Neural cell (in vitro differentiated cells): Measurements from ENCODE around the gene SMG6. TPM values are rescaled to one million over a fixed set of nuclear protein-coding genes. Genes with fewer than 3 reads are reported as not detected.

Experiments
- H2AFZ ChIP-seq: fragments of 200-600, 300-800 bp; sonication (generic), shearing (Covaris generic); 2 replicates; pipeline ENCODE4 v1.6.0; 2014; ENCODE audit warnings: low read depth, mild to moderate bottlenecking, antibody characterized with exemption, low read length, moderate library complexity
- H3F3A ChIP-seq: fragments of 200-600 bp; shearing (Covaris generic); 2 replicates; pipeline ENCODE4 v1.6.1; 2016; ENCODE audit warnings: mild to moderate bottlenecking, moderate library complexity, mixed read lengths, antibody characterized with exemption, low read length; ENCODE audit not compliant: insufficient read depth, poor library complexity, severe bottlenecking
- H3K27ac ChIP-seq: fragments of 200-600, 300-800 bp; sonication (generic), shearing (Covaris generic); 2 replicates; pipeline ENCODE4 v1.5.1; 2014; ENCODE audit warnings: mild to moderate bottlenecking, low read length, moderate library complexity
- H3K27me3 ChIP-seq: fragments of 300-800, 200-600 bp; sonication (generic), shearing (Covaris generic); 2 replicates; pipeline ENCODE4 v1.6.0; 2014; ENCODE audit warnings: mild to moderate bottlenecking, low read depth, low read length, moderate library complexity; ENCODE audit not compliant: insufficient read depth
- H3K36me3 ChIP-seq: fragments of 300-800, 200-600 bp; sonication (generic), shearing (Covaris generic); 2 replicates; pipeline ENCODE4 v1.5.1; 2014; ENCODE audit warnings: mild to moderate bottlenecking, antibody characterized with exemption, low read length, moderate library complexity; ENCODE audit not compliant: insufficient read depth
- H3K4me2 ChIP-seq: fragments of 300-800, 200-600 bp; sonication (generic), shearing (Covaris generic); 2 replicates; pipeline ENCODE4 v1.6.0; 2014; ENCODE audit warnings: mild to moderate bottlenecking, low read length
- H3K4me3 ChIP-seq: fragments of 300-800, 200-600 bp; sonication (generic), shearing (Covaris generic); 2 replicates; pipeline ENCODE4 v1.5.1; 2014; ENCODE audit warnings: mild to moderate bottlenecking, low read length, moderate library complexity
- H3K79me2 ChIP-seq: fragments of 200-600 bp; shearing (Covaris generic); replicated peaks from 2 replicates; pipeline ENCODE4 v1.6.0; 2014; ENCODE audit warnings: mild to moderate bottlenecking, low read length, moderate library complexity; ENCODE audit not compliant: insufficient read depth
- H3K9ac ChIP-seq: fragments of 300-800, 200-600 bp; sonication (generic), shearing (Covaris generic); 2 replicates; pipeline ENCODE4 v1.6.1; 2016; ENCODE audit warnings: mild to moderate bottlenecking, low read length, mixed read lengths
- H3K9me2 ChIP-seq: fragments of 200-600 bp; shearing (Covaris generic); 2 replicates; pipeline ENCODE4 v1.6.1; 2016; ENCODE audit warnings: mild to moderate bottlenecking, low read length, mixed read lengths; ENCODE audit not compliant: insufficient read depth
- H3K9me3 ChIP-seq: fragments of 200-600, 300-800 bp; sonication (generic), shearing (Covaris generic); 2 replicates; pipeline ENCODE4 v1.6.1; 2016; ENCODE audit warnings: mild to moderate bottlenecking, mixed run types, low read length, moderate library complexity, mixed read lengths
- H4K20me1 ChIP-seq: fragments of 200-600 bp; shearing (Covaris generic); 2 replicates; pipeline ENCODE4 v1.6.1; 2016; ENCODE audit warnings: mild to moderate bottlenecking, mixed run types; ENCODE audit not compliant: insufficient read depth
- EP300 ChIP-seq: fragments of 450-650 bp; conservative IDR thresholded peaks from 2 replicates; pipeline ENCODE4 v1.6.1; 2014; ENCODE audit warnings: antibody characterized with exemption, mild to moderate bottlenecking, moderate library complexity; ENCODE audit not compliant: poor library complexity, severe bottlenecking
- EZH2 ChIP-seq: fragments of 200-600, 300-800 bp; shearing (Covaris generic), sonication (generic); IDR thresholded peaks from 2 replicates; pipeline ENCODE4 v1.6.1; 2014; ENCODE audit warnings: antibody characterized with exemption, low read length, borderline replicate concordance, mild to moderate bottlenecking; ENCODE audit not compliant: insufficient read depth, poor library complexity, severe bottlenecking
- MXI1 ChIP-seq: fragments of 450-650 bp; conservative IDR thresholded peaks from 2 replicates; pipeline ENCODE4 v1.6.1; 2014; ENCODE audit warnings: antibody characterized with exemption, mild to moderate bottlenecking; ENCODE audit not compliant: poor library complexity, severe bottlenecking
- POLR2AphosphoS5 ChIP-seq: IDR thresholded peaks from 2 replicates; pipeline ENCODE4 v1.6.1; 2012
- RAD21 ChIP-seq: fragments of 450-650 bp; conservative IDR thresholded peaks from 2 replicates; pipeline ENCODE4 v1.6.1; 2014; ENCODE audit warnings: antibody characterized with exemption, mild to moderate bottlenecking, moderate library complexity
- SMC3 ChIP-seq: fragments of 450-650 bp; conservative IDR thresholded peaks from 2 replicates; pipeline ENCODE4 v1.6.1; 2014; ENCODE audit warnings: antibody characterized with exemption, mild to moderate bottlenecking, moderate library complexity; ENCODE audit not compliant: poor library complexity
- TAF1 ChIP-seq: IDR thresholded peaks from 2 replicates; pipeline ENCODE4 v1.6.1; 2012; ENCODE audit warnings: low read depth
- polyA plus RNA-seq: library from polyadenylated mRNA; depleted of rRNA; stranded (reverse); fragments of >200 nt; gene quantifications from 2 replicates; pipeline ENCODE4 v1.2.3, GENCODE V29; 2014
- TF ChIP-seq, protein P1 (sequence below): fragments of 450-650 bp; IDR thresholded peaks from 2 replicates; pipeline ENCODE4 v1.5.1; 2014; ENCODE audit warnings: antibody characterized with exemption, mild to moderate bottlenecking, moderate library complexity; ENCODE audit not compliant: poor library complexity, severe bottlenecking
- TF ChIP-seq, protein P2 (sequence below): IDR thresholded peaks from 2 replicates; pipeline ENCODE4 v1.6.1; 2012; ENCODE audit warnings: borderline replicate concordance

The SMG6 gene
- polyA plus RNA-seq, 1 donor from 2014 or later = 13.9 TPM

DNA sequence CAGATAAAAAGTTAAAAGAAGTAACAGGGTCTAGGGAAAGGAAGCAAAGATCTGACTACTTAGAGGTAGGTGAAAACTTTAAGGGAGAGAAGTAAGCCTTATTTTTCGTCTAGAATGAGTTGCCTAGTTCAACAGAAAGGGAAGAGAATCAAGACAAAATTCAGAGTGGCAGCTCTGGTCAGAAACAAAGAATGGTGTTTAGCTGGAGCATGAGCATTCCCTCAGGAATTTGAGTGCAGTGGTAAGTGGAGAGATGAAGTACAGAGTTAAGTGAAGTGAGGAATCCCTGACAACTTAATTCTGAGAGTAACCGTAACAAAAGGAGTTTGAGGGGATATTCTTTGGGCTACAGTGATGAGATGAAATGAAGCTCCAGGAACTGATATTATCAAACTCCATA lies 11.5 kb downstream of the SMG6 start:
- Histone ChIP-seq H3K79me2 (peaks cover 5% of the 10 kb centered on the region), H3K4me3 (no peak overlapping the region), H3K27ac (no peak overlapping the region), H3K36me3 (peaks cover 7% of the 10 kb centered on the region), H4K20me1 (no peaks in the 10 kb centered on the region), H2AFZ (no peak overlapping the region), H3K9ac (no peak overlapping the region), H3K9me3 (no peaks in the 10 kb centered on the region), H3F3A (no peaks in the 10 kb centered on the region), H3K4me2 (no peak overlapping the region), H3K9me2 (no peaks in the 10 kb centered on the region), H3K27me3 (no peaks in the 10 kb centered on the region)
- TF ChIP-seq TAF1 = no peak
- TF ChIP-seq SMC3 = no peak
- TF ChIP-seq RAD21 = no peak
- no peak for TF ChIP-seq EP300
- no peak for TF ChIP-seq POLR2AphosphoS5
- TF ChIP-seq, protein P1, sequence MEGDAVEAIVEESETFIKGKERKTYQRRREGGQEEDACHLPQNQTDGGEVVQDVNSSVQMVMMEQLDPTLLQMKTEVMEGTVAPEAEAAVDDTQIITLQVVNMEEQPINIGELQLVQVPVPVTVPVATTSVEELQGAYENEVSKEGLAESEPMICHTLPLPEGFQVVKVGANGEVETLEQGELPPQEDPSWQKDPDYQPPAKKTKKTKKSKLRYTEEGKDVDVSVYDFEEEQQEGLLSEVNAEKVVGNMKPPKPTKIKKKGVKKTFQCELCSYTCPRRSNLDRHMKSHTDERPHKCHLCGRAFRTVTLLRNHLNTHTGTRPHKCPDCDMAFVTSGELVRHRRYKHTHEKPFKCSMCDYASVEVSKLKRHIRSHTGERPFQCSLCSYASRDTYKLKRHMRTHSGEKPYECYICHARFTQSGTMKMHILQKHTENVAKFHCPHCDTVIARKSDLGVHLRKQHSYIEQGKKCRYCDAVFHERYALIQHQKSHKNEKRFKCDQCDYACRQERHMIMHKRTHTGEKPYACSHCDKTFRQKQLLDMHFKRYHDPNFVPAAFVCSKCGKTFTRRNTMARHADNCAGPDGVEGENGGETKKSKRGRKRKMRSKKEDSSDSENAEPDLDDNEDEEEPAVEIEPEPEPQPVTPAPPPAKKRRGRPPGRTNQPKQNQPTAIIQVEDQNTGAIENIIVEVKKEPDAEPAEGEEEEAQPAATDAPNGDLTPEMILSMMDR = no peak
- TF ChIP-seq EZH2 = no peak

DNA sequence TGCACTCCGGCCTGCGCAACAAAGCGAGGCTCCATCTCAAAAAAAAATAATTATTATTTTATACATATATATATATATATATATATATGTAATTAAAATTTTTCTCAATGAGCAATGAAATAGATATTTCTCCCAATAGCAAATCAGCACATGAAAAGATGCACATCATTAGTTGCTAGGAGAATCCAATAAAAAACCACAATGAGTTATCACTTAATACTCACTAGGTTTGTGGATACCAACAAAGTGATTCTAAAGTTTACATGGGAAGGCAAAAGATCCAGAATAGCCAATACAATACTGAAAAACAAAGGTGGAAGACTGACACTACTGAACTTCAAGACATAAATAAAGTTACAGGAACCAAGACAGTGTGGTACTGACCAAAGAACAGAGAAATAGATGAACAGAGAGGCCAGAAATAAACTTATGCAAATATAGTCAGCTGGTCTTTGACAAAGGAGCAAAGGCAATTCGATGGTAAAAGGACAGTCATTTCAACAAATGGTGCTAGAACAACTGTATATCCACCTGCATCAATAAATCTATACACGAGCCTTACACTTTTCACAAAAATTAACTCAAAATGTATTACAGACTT lies 13.6 kb downstream of the SMG6 start:
- no peaks in the 10 kb centered on the region for H4K20me1 ChIP-seq
- no peak overlapping the region for H3K4me2 ChIP-seq
- TF ChIP-seq POLR2AphosphoS5 (no peak), EP300 (no peak), TAF1 (no peak)
- TF ChIP-seq, protein P1 = no peak
- H3K79me2 ChIP-seq = no peaks in the 10 kb centered on the region
- H3K9me2 ChIP-seq = no peaks in the 10 kb centered on the region
- H3K4me3 ChIP-seq = no peak overlapping the region
- H3F3A ChIP-seq = no peaks in the 10 kb centered on the region
- peaks cover 7% of the 10 kb centered on the region for H3K36me3 ChIP-seq
- no peak overlapping the region for H3K27ac ChIP-seq
- H3K9ac ChIP-seq = no peak overlapping the region
- no peaks in the 10 kb centered on the region for H3K9me3 ChIP-seq
- no peaks in the 10 kb centered on the region for H3K27me3 ChIP-seq
- no peak overlapping the region for H2AFZ ChIP-seq

DNA sequence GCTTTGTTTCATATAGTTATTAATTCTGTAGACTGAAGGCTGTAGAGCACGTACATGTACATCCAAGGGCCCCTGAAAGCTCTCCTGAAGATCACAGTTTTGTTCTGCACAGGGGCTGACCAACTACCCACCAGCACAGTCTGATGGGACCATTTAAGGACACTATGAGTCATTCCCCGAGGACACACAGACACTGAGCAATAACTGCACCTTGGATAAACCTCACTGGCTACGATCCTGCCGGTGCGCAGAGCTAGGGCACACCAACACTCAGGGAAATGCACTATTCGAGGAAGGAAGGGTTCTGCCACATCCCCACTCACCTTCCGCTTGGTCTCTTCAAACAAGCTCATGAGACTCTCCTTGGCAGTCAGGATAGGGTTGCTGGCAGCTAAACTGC lies 20.3 kb downstream of the SMG6 start:
- H3K27ac ChIP-seq = no peak overlapping the region
- peaks cover 5% of the 10 kb centered on the region for H3K36me3 ChIP-seq
- no peaks in the 10 kb centered on the region for H3K9me2 ChIP-seq
- H3K9me3 ChIP-seq = no peaks in the 10 kb centered on the region
- no peak overlapping the region for H3K4me2 ChIP-seq
- no peak for TF ChIP-seq TAF1
- TF ChIP-seq SMC3 = no peak
- no peak for TF ChIP-seq RAD21
- no peak for TF ChIP-seq POLR2AphosphoS5
- no peak for TF ChIP-seq EP300
- no peak for TF ChIP-seq EZH2
- TF ChIP-seq MXI1 = no peak
- TF ChIP-seq, protein P2, sequence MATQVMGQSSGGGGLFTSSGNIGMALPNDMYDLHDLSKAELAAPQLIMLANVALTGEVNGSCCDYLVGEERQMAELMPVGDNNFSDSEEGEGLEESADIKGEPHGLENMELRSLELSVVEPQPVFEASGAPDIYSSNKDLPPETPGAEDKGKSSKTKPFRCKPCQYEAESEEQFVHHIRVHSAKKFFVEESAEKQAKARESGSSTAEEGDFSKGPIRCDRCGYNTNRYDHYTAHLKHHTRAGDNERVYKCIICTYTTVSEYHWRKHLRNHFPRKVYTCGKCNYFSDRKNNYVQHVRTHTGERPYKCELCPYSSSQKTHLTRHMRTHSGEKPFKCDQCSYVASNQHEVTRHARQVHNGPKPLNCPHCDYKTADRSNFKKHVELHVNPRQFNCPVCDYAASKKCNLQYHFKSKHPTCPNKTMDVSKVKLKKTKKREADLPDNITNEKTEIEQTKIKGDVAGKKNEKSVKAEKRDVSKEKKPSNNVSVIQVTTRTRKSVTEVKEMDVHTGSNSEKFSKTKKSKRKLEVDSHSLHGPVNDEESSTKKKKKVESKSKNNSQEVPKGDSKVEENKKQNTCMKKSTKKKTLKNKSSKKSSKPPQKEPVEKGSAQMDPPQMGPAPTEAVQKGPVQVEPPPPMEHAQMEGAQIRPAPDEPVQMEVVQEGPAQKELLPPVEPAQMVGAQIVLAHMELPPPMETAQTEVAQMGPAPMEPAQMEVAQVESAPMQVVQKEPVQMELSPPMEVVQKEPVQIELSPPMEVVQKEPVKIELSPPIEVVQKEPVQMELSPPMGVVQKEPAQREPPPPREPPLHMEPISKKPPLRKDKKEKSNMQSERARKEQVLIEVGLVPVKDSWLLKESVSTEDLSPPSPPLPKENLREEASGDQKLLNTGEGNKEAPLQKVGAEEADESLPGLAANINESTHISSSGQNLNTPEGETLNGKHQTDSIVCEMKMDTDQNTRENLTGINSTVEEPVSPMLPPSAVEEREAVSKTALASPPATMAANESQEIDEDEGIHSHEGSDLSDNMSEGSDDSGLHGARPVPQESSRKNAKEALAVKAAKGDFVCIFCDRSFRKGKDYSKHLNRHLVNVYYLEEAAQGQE = no peak
- TF ChIP-seq, protein P1 = no peak
- H2AFZ ChIP-seq = no peak overlapping the region
- H4K20me1 ChIP-seq = no peaks in the 10 kb centered on the region
- H3K79me2 ChIP-seq = no peaks in the 10 kb centered on the region
- no peaks in the 10 kb centered on the region for H3F3A ChIP-seq
- no peak overlapping the region for H3K9ac ChIP-seq
- no peaks in the 10 kb centered on the region for H3K27me3 ChIP-seq
- no peak overlapping the region for H3K4me3 ChIP-seq
